Gastroesophageal sphincter (tissue), 3 donors: ENCODE data around the gene SNX13.

ENCODE experiments used
- EP300 ChIP-seq: sonication (generic); formaldehyde crosslinking; IDR thresholded peaks from one replicate; pipeline ENCODE4 v1.6.1; 2017; ENCODE audit warnings: antibody characterized with exemption, mild to moderate bottlenecking
- POLR2A ChIP-seq, 2 donors: fragments of 450-650 bp; IDR thresholded peaks; one replicate each; pipeline ENCODE4 v1.6.1; 2017; ENCODE audit warnings: antibody characterized with exemption in 2 of 2, mild to moderate bottlenecking in 2 of 2, moderate library complexity in 1 of 2
- POLR2AphosphoS5 ChIP-seq: sonication (generic); formaldehyde crosslinking; IDR thresholded peaks from one replicate; pipeline ENCODE4 v1.6.1; 2017; ENCODE audit warnings: antibody characterized with exemption
- TF ChIP-seq, protein P1 (sequence below), 4 experiments: fragments of 200-600 bp in 2 of 4; fragments of 450-650 bp in 2 of 4; sonication (generic) in 1 of 4; IDR thresholded peaks; one replicate each; pipeline ENCODE4 v1.5.1; 2017 to 2019; ENCODE audit warnings: antibody characterized with exemption in 4 of 4, mild to moderate bottlenecking in 2 of 4, moderate library complexity in 2 of 4

- no peak for TF ChIP-seq POLR2AphosphoS5
- TF ChIP-seq, protein P1, sequence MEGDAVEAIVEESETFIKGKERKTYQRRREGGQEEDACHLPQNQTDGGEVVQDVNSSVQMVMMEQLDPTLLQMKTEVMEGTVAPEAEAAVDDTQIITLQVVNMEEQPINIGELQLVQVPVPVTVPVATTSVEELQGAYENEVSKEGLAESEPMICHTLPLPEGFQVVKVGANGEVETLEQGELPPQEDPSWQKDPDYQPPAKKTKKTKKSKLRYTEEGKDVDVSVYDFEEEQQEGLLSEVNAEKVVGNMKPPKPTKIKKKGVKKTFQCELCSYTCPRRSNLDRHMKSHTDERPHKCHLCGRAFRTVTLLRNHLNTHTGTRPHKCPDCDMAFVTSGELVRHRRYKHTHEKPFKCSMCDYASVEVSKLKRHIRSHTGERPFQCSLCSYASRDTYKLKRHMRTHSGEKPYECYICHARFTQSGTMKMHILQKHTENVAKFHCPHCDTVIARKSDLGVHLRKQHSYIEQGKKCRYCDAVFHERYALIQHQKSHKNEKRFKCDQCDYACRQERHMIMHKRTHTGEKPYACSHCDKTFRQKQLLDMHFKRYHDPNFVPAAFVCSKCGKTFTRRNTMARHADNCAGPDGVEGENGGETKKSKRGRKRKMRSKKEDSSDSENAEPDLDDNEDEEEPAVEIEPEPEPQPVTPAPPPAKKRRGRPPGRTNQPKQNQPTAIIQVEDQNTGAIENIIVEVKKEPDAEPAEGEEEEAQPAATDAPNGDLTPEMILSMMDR (IDR thresholded peaks at IDR 0.05), result no peak
- TF ChIP-seq POLR2A (IDR thresholded peaks at IDR 0.05), result no peak
- no peak for TF ChIP-seq EP300
Observed at GRCh38 chr7:17943006-17943405, 2.7 kb upstream of the SNX13 start.
